Memory B cell (primary cell): ENCODE data around the gene KRTAP3-2.

Source experiments
- ATAC-seq: fragments of 150-1000 bp; cut with Tn5 transposase; 2 replicates; pipeline ENCODE4 v1.10.0; 2021; ENCODE audit warnings: low read depth, mild to moderate bottlenecking, moderate library complexity
- DNase-seq, 2 donors: peaks; one replicate each; pipeline ENCODE4 v3.0.0; 2022; ENCODE audit warnings: low spot score in 2 of 2
- H3K27ac Mint-ChIP-seq: one replicate; pipeline ENCODE4 v1.8.0; 2022; ENCODE audit warnings: mild to moderate bottlenecking, moderate library complexity, mixed read lengths
- H3K27me3 Mint-ChIP-seq: one replicate; pipeline ENCODE4 v1.8.0; 2022; ENCODE audit warnings: mixed read lengths
- H3K36me3 Mint-ChIP-seq: one replicate; pipeline ENCODE4 v1.8.0; 2022; ENCODE audit warnings: mild to moderate bottlenecking, mixed read lengths
- H3K4me1 Mint-ChIP-seq: one replicate; pipeline ENCODE4 v1.8.0; 2022; ENCODE audit warnings: mixed read lengths
- H3K4me3 Mint-ChIP-seq: one replicate; pipeline ENCODE4 v1.8.0; 2022; ENCODE audit warnings: mild to moderate bottlenecking, moderate library complexity, mixed read lengths
- H3K9me3 Mint-ChIP-seq: one replicate; pipeline ENCODE4 v1.8.0; 2022; ENCODE audit warnings: mixed read lengths

KRTAP3-2 gene

DNA sequence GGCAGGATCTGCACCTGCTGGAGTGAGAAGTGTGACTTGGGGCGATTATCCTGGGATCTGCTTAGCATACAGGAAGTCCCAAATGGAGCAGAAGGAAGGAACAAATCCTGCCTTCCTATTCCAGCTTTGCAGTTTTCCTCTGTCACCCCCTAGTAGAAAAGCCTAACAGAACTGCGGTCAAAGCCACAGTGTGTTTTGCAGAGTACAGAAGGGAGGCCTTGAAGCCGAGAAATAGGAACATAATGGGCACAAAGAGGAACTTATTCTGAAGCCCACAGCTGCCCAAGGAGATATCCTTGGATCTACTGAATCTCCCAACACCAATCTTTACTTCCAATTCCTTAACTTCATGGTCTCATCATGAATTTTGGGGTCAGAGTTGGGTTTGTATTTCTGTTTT, 18.8 kb upstream of the KRTAP3-2 start:
- no peak for ATAC-seq
- no peak overlapping the region for H3K27ac Mint-ChIP-seq
- H3K36me3 Mint-ChIP-seq: no peaks in the 10 kb centered on the region

DNA sequence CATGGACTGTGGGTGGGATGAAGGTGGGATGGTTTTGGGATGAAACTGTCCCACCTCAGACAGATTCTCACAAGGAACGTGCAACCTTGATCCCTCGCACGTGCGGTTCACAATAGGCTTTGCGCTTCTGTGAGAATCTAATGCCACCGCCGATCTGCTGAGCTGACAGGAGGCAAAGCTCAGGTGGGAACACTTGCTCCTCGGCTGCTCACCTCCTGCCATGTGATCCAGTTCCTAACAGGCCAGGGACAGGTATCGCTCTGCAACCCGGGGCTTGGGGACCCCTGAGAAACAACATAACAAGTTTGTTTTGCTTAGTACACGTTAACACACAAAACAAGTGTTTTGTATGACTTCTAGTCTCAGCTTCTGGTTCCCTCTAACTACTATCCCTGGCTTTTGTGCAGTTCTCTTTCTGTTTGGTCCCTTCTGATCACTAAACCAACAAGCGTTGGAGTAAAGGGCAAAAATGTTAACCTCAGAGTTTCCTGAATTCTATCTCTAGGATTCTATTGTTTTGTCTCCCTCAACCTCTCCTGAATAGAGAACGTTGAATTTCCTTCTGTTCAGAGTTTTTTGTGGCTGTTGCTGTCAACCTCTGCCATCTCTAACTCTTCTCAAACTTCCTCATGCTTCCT, 17.0 kb upstream of the KRTAP3-2 start:
- peaks cover 4% of the 10 kb centered on the region for H3K9me3 Mint-ChIP-seq

More for the DNA sequence above, 18.8 kb upstream of the KRTAP3-2 start:
- DNase-seq: no peak
- Mint-ChIP-seq H3K9me3 (peaks cover 6% of the 10 kb centered on the region), H3K4me3 (no peak overlapping the region), H3K4me1 (peaks cover 2% of the 10 kb centered on the region), H3K27me3 (peaks cover 10% of the 10 kb centered on the region)

DNA sequence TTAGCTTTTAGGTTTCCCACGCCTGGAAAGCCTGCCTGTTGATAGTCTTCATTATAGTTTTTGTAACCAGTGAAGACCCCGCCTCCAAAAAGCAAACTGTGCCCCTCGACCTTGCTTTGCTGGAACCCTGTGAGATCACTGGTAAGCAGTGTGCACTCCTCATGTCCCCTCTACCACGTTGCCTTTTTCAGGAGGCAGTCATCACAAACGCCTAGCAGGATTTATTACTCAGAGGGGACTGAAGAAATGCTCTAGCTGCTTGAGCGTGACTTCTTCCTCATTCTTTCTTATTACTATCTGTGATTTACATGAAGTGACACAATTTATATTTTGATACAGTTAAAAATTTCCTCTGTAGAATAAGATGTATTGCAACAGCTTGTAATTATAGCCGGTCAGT, 15.7 kb upstream of the KRTAP3-2 start:
- Mint-ChIP-seq H3K27me3 (peaks cover 12% of the 10 kb centered on the region), H3K9me3 (no peaks in the 10 kb centered on the region), H3K27ac (no peak overlapping the region), H3K4me1 (peaks cover 2% of the 10 kb centered on the region), H3K36me3 (no peaks in the 10 kb centered on the region), H3K4me3 (no peak overlapping the region)
- DNase-seq (no peak), ATAC-seq (no peak)

More for the DNA sequence above, 17.0 kb upstream of the KRTAP3-2 start:
- H3K36me3 Mint-ChIP-seq: no peaks in the 10 kb centered on the region
- peaks cover 2% of the 10 kb centered on the region for H3K4me1 Mint-ChIP-seq
- H3K4me3 Mint-ChIP-seq: no peak overlapping the region
- H3K27ac Mint-ChIP-seq: no peak overlapping the region
- peaks cover 10% of the 10 kb centered on the region for H3K27me3 Mint-ChIP-seq
- ATAC-seq (no peak), DNase-seq (no peak)

DNA sequence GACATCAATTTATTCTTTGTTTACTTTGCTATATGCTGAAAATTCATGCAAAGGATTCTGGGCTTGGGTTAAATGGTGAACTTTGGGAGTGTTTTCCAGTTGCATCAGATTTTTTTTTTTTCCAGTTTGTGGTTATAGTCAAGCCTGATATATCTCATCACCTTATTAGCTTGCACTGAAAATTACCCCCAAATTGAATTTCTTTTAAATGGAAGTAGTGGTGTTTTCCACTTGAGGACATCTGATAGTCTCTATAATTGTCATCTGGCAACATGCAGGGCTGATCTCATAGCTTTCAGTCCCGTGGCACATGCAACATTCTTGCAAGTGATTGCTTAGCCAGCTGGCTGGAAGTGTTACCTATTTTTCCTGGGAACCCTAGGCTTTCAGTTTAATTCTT, 13.9 kb upstream of the KRTAP3-2 start:
- no peaks in the 10 kb centered on the region for H3K36me3 Mint-ChIP-seq
- H3K4me3 Mint-ChIP-seq: no peak overlapping the region
- ATAC-seq (no peak), DNase-seq (no peak)
- no peak overlapping the region for H3K27ac Mint-ChIP-seq
- H3K4me1 Mint-ChIP-seq: peaks cover 2% of the 10 kb centered on the region
- peaks cover 14% of the 10 kb centered on the region for H3K27me3 Mint-ChIP-seq
- H3K9me3 Mint-ChIP-seq: no peaks in the 10 kb centered on the region

DNA sequence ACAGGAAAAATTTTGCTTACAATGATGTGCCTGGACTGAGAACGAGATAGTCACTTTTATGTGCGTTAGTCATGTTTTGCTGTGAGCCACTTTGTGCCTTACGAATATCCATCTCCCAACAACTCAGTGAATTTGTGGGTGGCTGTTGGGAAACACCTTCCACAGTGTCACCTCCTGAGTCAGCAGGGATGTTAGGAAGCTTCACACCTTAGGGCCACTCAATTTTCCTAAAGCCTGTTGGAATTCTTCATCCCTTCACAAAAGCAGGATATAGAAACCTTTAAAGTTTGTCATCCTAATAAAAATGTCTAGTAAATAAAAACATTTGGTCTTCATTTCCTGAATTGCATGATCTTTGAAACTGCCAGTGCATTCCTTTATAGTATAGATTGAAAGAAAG, 13.5 kb upstream of the KRTAP3-2 start:
- peaks cover 14% of the 10 kb centered on the region for H3K27me3 Mint-ChIP-seq
- H3K9me3 Mint-ChIP-seq: no peaks in the 10 kb centered on the region
- H3K4me3 Mint-ChIP-seq: no peak overlapping the region
- H3K4me1 Mint-ChIP-seq: peaks cover 2% of the 10 kb centered on the region
- no peaks in the 10 kb centered on the region for H3K36me3 Mint-ChIP-seq
- ATAC-seq (no peak), DNase-seq (no peak)
- no peak overlapping the region for H3K27ac Mint-ChIP-seq

DNA sequence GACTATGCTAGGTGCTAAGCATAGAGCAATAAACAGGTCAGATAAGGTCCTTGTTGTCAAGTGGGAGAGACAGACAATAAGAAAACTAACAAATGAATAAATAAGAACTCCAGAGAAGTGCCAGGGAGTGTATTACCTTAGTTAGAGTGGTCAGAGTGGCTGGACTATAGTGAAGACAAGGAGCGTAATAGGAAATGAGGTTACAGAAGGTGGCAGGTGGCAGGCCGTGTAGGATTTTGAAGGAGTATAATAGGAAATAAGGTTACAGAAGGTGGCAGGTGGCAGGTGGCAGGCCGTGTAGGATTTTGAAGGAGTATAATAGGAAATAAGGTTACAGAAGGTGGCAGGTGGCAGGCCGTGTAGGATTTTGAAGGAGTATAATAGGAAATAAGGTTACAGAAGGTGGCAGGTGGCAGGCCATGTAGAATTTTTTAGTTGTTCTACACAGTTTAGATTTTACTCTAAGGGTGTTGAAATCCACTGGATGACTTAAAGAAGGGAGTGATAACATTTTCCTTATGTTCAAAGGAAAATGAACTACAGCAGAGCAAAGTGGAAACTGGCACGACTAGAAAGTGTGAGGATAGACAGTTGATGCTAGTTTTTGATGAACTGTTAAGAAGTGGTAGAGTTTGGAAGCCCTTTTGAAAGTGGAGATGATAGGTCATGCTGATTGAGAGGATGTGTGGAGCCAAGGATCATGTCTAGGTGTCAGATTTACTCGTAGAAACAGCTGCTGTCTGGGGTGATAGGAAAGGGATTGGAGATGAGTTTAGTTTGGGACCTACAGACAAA, 12.8 kb upstream of the KRTAP3-2 start:
- Mint-ChIP-seq H3K9me3 (no peaks in the 10 kb centered on the region), H3K4me3 (no peak overlapping the region)

DNA sequence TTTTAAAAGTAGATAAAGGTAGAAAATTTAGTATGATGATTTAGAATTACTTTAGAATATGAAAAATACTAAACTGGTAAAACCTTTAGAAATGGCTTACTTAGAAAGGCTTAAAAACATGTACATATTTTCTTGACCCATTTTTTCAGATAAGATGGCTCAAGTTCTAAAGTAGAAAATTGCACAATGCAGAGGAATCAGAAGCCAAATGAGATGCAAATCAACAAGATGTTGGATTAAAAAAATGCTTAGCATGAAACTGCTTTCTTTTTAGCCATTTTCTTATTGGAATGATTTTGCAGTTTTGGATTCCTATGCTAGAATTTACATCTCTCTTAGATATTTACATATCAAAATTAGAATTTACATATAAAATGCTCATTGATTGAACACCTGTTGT, 10.7 kb upstream of the KRTAP3-2 start:
- DNase-seq: no peak
- no peak overlapping the region for H3K4me3 Mint-ChIP-seq
- H3K4me1 Mint-ChIP-seq: no peaks in the 10 kb centered on the region
- H3K27me3 Mint-ChIP-seq: peaks cover 10% of the 10 kb centered on the region
- H3K36me3 Mint-ChIP-seq: no peaks in the 10 kb centered on the region
- no peak for ATAC-seq
- H3K27ac Mint-ChIP-seq: no peak overlapping the region
- no peaks in the 10 kb centered on the region for H3K9me3 Mint-ChIP-seq

More for the DNA sequence above, 12.8 kb upstream of the KRTAP3-2 start:
- Mint-ChIP-seq H3K27ac (no peak overlapping the region), H3K36me3 (no peaks in the 10 kb centered on the region), H3K27me3 (peaks cover 12% of the 10 kb centered on the region), H3K4me1 (peaks cover 2% of the 10 kb centered on the region)
- ATAC-seq: no peak
- no peak for DNase-seq

DNA sequence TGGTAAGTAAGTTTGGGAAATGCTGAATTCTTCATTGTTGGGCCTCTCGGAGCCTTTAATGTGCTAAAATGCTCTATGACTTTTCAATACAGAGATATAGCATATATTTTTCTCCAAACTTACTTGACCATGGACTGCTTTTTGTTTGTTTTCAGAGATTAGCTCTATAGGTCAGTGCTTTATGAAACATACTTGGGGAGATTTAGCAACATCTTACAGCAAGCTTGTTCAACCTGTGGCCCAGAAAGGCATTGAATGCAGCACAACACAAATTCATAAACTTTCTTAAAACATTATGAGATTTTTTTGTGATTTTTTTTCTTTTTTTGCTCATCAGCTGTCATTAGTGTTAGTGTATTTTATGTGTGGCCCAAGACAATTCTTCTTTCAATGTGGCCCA, 10.2 kb upstream of the KRTAP3-2 start:
- Mint-ChIP-seq H3K4me3 (no peak overlapping the region), H3K9me3 (no peaks in the 10 kb centered on the region), H3K4me1 (no peaks in the 10 kb centered on the region), H3K27ac (no peak overlapping the region), H3K27me3 (peaks cover 9% of the 10 kb centered on the region), H3K36me3 (no peaks in the 10 kb centered on the region)
- DNase-seq: no peak
- no peak for ATAC-seq

DNA sequence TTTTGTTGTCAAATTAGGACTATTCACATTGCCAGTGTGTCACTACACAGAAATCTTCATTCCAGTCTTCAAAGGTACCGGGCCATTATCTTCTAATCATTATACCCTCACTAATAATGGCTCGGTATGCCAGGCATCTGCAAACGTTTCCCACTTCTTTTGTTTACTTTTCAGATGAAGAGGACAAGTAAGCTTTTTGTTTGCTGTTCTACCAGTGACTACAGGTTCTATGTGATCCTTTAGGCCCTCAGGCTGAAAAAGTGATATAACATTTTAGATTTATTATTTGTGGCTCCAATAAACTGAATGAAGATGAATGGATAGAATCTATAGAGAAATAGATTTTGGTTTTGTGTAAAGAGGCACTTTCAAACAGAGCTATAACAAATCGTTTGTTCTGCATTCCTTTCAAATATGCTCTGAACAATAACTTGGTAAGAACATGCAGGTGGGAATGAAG, 9.6 kb upstream of the KRTAP3-2 start:
- no peaks in the 10 kb centered on the region for H3K4me1 Mint-ChIP-seq
- H3K4me3 Mint-ChIP-seq: no peak overlapping the region
- DNase-seq (no peak), ATAC-seq (no peak)
- no peak overlapping the region for H3K27ac Mint-ChIP-seq
- H3K27me3 Mint-ChIP-seq: peaks cover 9% of the 10 kb centered on the region
- no peaks in the 10 kb centered on the region for H3K9me3 Mint-ChIP-seq
- H3K36me3 Mint-ChIP-seq: no peaks in the 10 kb centered on the region

DNA sequence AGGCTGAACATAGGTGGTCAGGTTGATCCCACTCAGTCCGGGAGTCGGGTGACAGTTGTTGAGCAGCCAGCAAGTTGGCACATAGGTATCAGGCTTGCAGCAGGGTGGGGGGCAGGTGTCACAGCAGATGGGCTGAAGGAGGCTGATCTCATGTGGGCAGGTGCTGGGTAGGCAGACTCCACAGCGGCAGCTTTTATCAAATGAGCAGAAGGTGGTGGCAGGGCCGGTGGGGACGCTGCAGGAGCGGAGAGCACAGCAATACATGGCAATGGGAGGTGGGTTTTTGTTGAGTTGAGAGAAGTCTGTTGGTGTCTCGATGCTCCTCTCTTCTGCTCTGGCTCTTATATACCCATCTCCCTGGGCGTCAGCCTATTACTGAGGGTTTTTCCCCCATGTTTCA, 9.1 kb upstream of the KRTAP3-2 start, which contains the start of gene KRTAP3-1:
Gene KRTAP3-1 (minus strand): TSS at position 318 of the 400 bp plus-strand sequence. CDS start 54 bp downstream, at position 264.
- Mint-ChIP-seq H3K27me3 (peaks cover 10% of the 10 kb centered on the region), H3K27ac (no peak within 1 kb of the TSS), H3K4me1 (no peaks in the 10 kb centered on the region), H3K9me3 (no peaks in the 10 kb centered on the region), H3K36me3 (no peaks in the 10 kb centered on the region), H3K4me3 (no peak within 1 kb of the TSS)
- no peak for ATAC-seq
- no peak for DNase-seq

DNA sequence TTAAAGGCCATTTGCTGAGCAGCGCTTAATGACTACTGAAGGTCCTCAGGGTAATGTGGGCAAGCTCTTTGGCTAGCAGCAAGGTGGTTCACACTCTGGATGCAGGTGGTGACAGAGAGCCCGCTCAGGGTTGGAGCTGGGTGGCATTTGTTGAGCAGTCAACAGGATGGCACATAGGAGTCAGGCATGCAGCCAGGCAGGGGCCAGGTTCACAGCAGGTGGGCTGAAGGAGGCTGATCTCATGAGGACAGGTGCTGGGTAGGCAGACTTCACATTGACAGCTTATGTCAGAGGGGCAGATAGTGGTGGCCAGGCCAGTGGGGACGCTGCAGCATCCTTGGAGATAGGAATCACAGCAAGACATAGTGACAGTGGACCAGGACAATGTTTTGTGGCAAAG, 4.7 kb upstream of the KRTAP3-2 start:
- no peak for DNase-seq
- no peaks in the 10 kb centered on the region for H3K4me1 Mint-ChIP-seq
- H3K4me3 Mint-ChIP-seq: no peak overlapping the region
- no peak overlapping the region for H3K27ac Mint-ChIP-seq
- ATAC-seq: no peak
- no peaks in the 10 kb centered on the region for H3K9me3 Mint-ChIP-seq
- no peaks in the 10 kb centered on the region for H3K36me3 Mint-ChIP-seq
- H3K27me3 Mint-ChIP-seq: peaks cover 12% of the 10 kb centered on the region

DNA sequence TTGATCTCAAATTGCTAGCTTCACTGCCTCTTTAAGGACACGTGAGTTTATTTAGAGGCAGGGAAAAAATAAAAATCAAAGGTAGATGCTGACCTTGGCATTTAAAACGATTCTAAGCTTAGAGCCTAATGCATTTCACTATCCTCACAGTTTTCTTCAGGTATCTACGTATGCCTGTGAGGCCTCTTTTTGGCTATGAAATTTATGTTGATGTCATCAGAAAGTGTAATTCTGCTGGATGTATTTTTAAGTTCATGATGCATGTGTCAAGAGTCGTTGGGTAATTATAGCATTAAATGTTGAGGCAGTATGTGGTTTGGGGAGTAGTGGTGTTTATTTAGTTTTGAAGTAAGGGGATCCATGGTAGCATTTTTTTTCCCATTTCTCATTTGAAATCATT, 4.2 kb upstream of the KRTAP3-2 start:
- Mint-ChIP-seq H3K9me3 (no peaks in the 10 kb centered on the region), H3K36me3 (no peaks in the 10 kb centered on the region), H3K4me1 (no peaks in the 10 kb centered on the region), H3K27me3 (peaks cover 13% of the 10 kb centered on the region), H3K4me3 (no peak overlapping the region), H3K27ac (no peak overlapping the region)
- DNase-seq: no peak
- no peak for ATAC-seq

DNA sequence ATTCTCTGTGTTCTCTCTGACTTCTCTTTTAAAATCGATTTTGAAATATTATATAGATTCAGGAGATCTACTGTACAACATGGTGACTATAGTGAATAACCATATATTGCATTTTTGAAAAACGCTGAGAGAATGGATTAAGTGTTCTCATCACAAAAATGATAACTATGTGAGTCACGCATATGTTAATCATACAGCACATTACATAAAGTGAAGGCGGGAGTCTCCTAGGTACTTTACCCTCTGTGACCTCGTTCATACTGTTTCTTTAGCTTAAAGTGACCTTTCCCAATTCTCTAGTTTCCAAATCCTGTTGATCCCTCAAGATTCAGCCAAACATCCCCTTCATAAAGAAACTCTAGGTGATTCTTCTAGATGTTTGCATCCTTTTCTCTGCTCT, 3.1 kb upstream of the KRTAP3-2 start:
- H3K4me1 Mint-ChIP-seq: no peaks in the 10 kb centered on the region
- H3K27me3 Mint-ChIP-seq: peaks cover 12% of the 10 kb centered on the region
- no peak overlapping the region for H3K4me3 Mint-ChIP-seq
- H3K9me3 Mint-ChIP-seq: no peaks in the 10 kb centered on the region
- no peaks in the 10 kb centered on the region for H3K36me3 Mint-ChIP-seq
- ATAC-seq (no peak), DNase-seq (no peak)
- H3K27ac Mint-ChIP-seq: no peak overlapping the region

DNA sequence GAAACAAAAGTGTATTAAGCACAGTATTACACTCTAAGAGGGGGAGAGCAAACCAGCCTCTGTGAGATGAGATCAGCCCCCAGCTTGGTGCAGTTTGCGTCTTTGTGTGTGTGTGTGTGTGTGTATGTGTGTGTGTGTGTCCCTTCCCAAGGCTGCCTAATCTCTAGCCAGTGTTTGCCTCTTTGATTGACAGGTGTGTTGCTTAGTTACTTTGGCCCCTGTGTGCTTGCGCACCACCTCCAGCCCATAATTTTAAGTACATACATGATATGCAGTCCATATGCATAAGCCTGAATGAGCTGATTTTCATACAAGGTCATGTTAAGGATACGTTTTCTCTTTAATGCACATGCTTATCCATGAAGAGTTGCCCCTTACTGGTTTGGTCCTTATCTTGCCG, 2.1 kb upstream of the KRTAP3-2 start:
- H3K36me3 Mint-ChIP-seq: no peaks in the 10 kb centered on the region
- no peak overlapping the region for H3K27ac Mint-ChIP-seq
- no peaks in the 10 kb centered on the region for H3K4me1 Mint-ChIP-seq
- H3K27me3 Mint-ChIP-seq: peaks cover 17% of the 10 kb centered on the region
- H3K9me3 Mint-ChIP-seq: no peaks in the 10 kb centered on the region
- DNase-seq (no peak), ATAC-seq (no peak)
- H3K4me3 Mint-ChIP-seq: no peak overlapping the region
